Gastroesophageal sphincter (tissue), 3 donors: Measurements from ENCODE around the gene ARX.

Experiments
- CTCF ChIP-seq, 4 experiments: fragments of 200-600 bp in 2 of 4; fragments of 450-650 bp in 2 of 4; sonication (generic) in 1 of 4; IDR thresholded peaks; one replicate each; pipeline ENCODE4 v1.5.1; 2017 to 2019; ENCODE audit warnings: antibody characterized with exemption in 4 of 4, mild to moderate bottlenecking in 2 of 4, moderate library complexity in 2 of 4
- EP300 ChIP-seq: sonication (generic); formaldehyde crosslinking; IDR thresholded peaks from one replicate; pipeline ENCODE4 v1.6.1; 2017; ENCODE audit warnings: antibody characterized with exemption, mild to moderate bottlenecking
- POLR2A ChIP-seq, 2 donors: fragments of 450-650 bp; IDR thresholded peaks; one replicate each; pipeline ENCODE4 v1.6.1; 2017; ENCODE audit warnings: antibody characterized with exemption in 2 of 2, mild to moderate bottlenecking in 2 of 2, moderate library complexity in 1 of 2
- POLR2AphosphoS5 ChIP-seq: sonication (generic); formaldehyde crosslinking; IDR thresholded peaks from one replicate; pipeline ENCODE4 v1.6.1; 2017; ENCODE audit warnings: antibody characterized with exemption

- TF ChIP-seq POLR2A (IDR thresholded peaks at IDR 0.05) (no peak), CTCF (IDR thresholded peaks at IDR 0.05) (no peak), EP300 (no peak), POLR2AphosphoS5 (no peak)
Observed at GRCh38 chrX:25023908-25024307, 8.1 kb upstream of the ARX start.
